Naive thymus-derived CD4-positive, alpha-beta T cell (primary cell): ENCODE results near the gene DHDH. TPM values are rescaled to one million over a fixed set of nuclear protein-coding genes. Genes with fewer than 3 reads are reported as not detected.
"Not testable (repeated sequence)": the region's sequence is repeated elsewhere in the genome, so short reads cannot be mapped to it uniquely, and the experiment has no call there.

ENCODE experiments used
- ATAC-seq: fragments of 150-1000 bp; cut with Tn5 transposase; 2 replicates; pipeline ENCODE4 v1.10.0; 2021; ENCODE audit warnings: mild to moderate bottlenecking, moderate library complexity
- CTCF ChIA-PET: fragments of 350-600 bp; sonication (Branson Sonifier 250); formaldehyde crosslinking; loops from one replicate; lab custom pipeline; 2021; ENCODE audit warnings: antibody characterized with exemption; lab: Charles Lee
- POLR2A ChIA-PET: fragments of 350-600 bp; sonication (Branson Sonifier 250); formaldehyde crosslinking; loops from one replicate; lab custom pipeline; 2021; ENCODE audit warnings: antibody characterized with exemption, inconsistent platforms; lab: Charles Lee
- DNase-seq, 9 donors: peaks; one replicate each; pipeline versions ENCODE4 v3.0.0 to v3.0.0-alpha.2; 2020 to 2022; ENCODE audit warnings: mixed read lengths in 1 of 9
- H3K27ac ChIP-seq: one replicate; pipeline ENCODE4 v1.7.0; 2013; ENCODE audit warnings: mild to moderate bottlenecking, low read depth, low read length, moderate library complexity
- H3K27me3 ChIP-seq, 2 donors: one replicate each; pipeline ENCODE4 v1.7.0; 2013; ENCODE audit warnings: low read length in 2 of 2, mild to moderate bottlenecking in 2 of 2, moderate library complexity in 2 of 2; ENCODE audit not compliant: control insufficient read depth in 2 of 2, insufficient read depth in 2 of 2
- H3K36me3 ChIP-seq, 3 experiments: 1 replicate in 2 of 3; 2 replicates in 1 of 3; pipeline ENCODE4 v1.7.0; 2013; ENCODE audit warnings: low read length in 3 of 3, mild to moderate bottlenecking in 3 of 3, moderate library complexity in 1 of 3; ENCODE audit not compliant: insufficient read depth in 3 of 3, control insufficient read depth in 2 of 3
- H3K4me1 ChIP-seq, 2 donors: one replicate each; pipeline ENCODE4 v1.7.0; 2013; ENCODE audit warnings: low read length in 2 of 2, mild to moderate bottlenecking in 2 of 2, moderate library complexity in 1 of 2; ENCODE audit not compliant: control insufficient read depth in 2 of 2, insufficient read depth in 2 of 2
- H3K4me3 ChIP-seq: 2 replicates; pipeline ENCODE4 v1.7.0; 2013; ENCODE audit warnings: mild to moderate bottlenecking, low read length
- H3K9me3 ChIP-seq, 3 experiments: 1 replicate in 2 of 3; 2 replicates in 1 of 3; pipeline ENCODE4 v1.7.0; 2013; ENCODE audit warnings: low read length in 3 of 3; ENCODE audit not compliant: control insufficient read depth in 2 of 3
- H3K27ac Mint-ChIP-seq, 9 donors: one replicate each; pipeline ENCODE4 v1.8.0; 2020 to 2022; ENCODE audit warnings: mixed read lengths in 9 of 9, mild to moderate bottlenecking in 8 of 9, moderate library complexity in 5 of 9, inconsistent platforms in 2 of 9
- H3K27me3 Mint-ChIP-seq, 5 donors: one replicate each; pipeline ENCODE4 v1.8.0; 2021 to 2022; ENCODE audit warnings: mixed read lengths in 5 of 5, mild to moderate bottlenecking in 1 of 5
- H3K36me3 Mint-ChIP-seq, 5 donors: one replicate each; pipeline ENCODE4 v1.8.0; 2020 to 2022; ENCODE audit warnings: mixed read lengths in 5 of 5, mild to moderate bottlenecking in 3 of 5, inconsistent platforms in 1 of 5
- H3K4me1 Mint-ChIP-seq, 7 donors: one replicate each; pipeline ENCODE4 v1.8.0; 2020 to 2022; ENCODE audit warnings: mixed read lengths in 7 of 7, mild to moderate bottlenecking in 3 of 7, inconsistent platforms in 1 of 7
- H3K4me3 Mint-ChIP-seq, 10 donors: one replicate each; pipeline ENCODE4 v1.8.0; 2020 to 2022; ENCODE audit warnings: mild to moderate bottlenecking in 10 of 10, mixed read lengths in 10 of 10, moderate library complexity in 6 of 10, inconsistent platforms in 2 of 10
- H3K9me3 Mint-ChIP-seq, 11 donors: one replicate each; pipeline ENCODE4 v1.8.0; 2020 to 2022; ENCODE audit warnings: mixed read lengths in 11 of 11, mild to moderate bottlenecking in 4 of 11, inconsistent platforms in 1 of 11, moderate library complexity in 1 of 11
- intact Hi-C, 2 donors: fragments of 100-400 bp; cut with micrococcal nuclease; formaldehyde crosslinking; loops; one replicate each; pipeline ENCODE4 v1.15.1; 2023
- polyA plus RNA-seq, 2 donors: library from polyadenylated mRNA; unstranded; fragments of 300-500 nt; fragmentation: Illumina TruSeq; gene quantifications; one replicate each; pipeline ENCODE4 v1.2.3, GENCODE V29; 2021
- total RNA-seq, 6 experiments: library from RNA in 5 of 6; stranded (reverse) in 5 of 6; gene quantifications; 1 replicate in 5 of 6; 2 replicates in 1 of 6; pipeline ENCODE4 v1.2.3 and lab custom pipeline; 2021 to 2026

DHDH gene
- total RNA-seq (1 to 10 TPM; 1.1 to 1.7 (median 1.3) TPM), polyA plus RNA-seq (1 to 10 TPM; 1.0 to 2.7 TPM), total RNA-seq (lab: John Stamatoyannopoulos, UW) (0.67 reads per million)

DNA sequence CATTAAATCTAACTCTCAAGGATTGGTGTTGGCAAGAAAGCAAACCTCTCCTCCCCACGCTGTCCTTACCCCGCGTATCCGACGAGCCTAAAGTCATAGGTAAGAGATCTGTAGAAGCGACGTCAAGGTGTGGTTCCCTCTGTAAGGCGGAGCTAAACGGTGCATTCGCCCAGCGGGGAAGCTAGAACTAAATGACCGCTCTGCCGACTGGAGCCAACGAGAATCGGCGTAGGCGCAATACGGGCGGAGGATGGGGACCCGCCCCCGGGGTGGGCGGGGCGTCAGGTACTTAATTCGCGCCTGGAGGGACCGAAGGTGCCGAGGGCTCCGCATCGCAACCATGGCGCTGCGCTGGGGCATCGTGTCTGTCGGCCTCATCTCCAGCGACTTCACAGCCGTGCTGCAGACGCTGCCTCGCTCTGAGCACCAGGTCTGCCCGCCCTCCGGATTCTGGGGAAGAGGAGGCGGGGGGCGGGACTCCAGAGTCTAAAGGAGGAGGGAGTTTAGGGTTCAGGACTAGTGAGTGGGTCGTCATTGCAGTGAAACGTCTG lies at the start of gene DHDH:
DHDH (plus strand) TSS at position 318 of the 551 bp plus-strand sequence; CDS start at position 341, 23 bp downstream.
- Mint-ChIP-seq H3K4me1 (peaks cover 7 to 17% (median 14%) of the 10 kb centered on the region in 7 donors), H3K4me3 (peak within 1 kb of the TSS; percentile 78 to 91 (median 86)), H3K27ac (peak within 1 kb of the TSS; percentile 66 to 94 (median 91)), H3K9me3 (no peaks in the 10 kb centered on the region), H3K27me3 (peaks cover 0 to 16% (median 0%) of the 10 kb centered on the region in 5 donors), H3K36me3 (peaks cover 0 to 8% (median 3%) of the 10 kb centered on the region in 5 donors)
- H3K27ac ChIP-seq = peak within 1 kb of the TSS; percentile 57
- no peaks in the 10 kb centered on the region for H3K27me3 ChIP-seq
- H3K9me3 ChIP-seq = no peaks in the 10 kb centered on the region
- no peaks in the 10 kb centered on the region for H3K36me3 ChIP-seq
- peaks cover 6 to 7% of the 10 kb centered on the region in 2 donors for H3K4me1 ChIP-seq
- intact Hi-C loops = loop anchor here (1.0 to 5.0 kb wide), 8 partner anchors 21 to 61 kb away; partner anchors contain the start of genes BAX (in 2 of the 2), PPP1R15A (in 2 of the 2), FTL (in 1 of the 2) and NUCB1 (in 1 of the 2)
- peak; percentile 75 to 90 (median 87) for DNase-seq
- POLR2A ChIA-PET = interaction anchor here (0.6 to 1.8 kb wide), 10 partner anchors 19 to 730 kb away, joined by 3 to 8 read pairs (median 4); partner anchors contain the start of genes BAX, FTL and NUCB1
- ATAC-seq = peak; percentile 98
- CTCF ChIA-PET = interaction anchor here (1.0 to 1.7 kb wide), 2 partner anchors 37 to 60 kb away, joined by 3 to 10 read pairs; partner anchors contain the start of genes GYS1 and RUVBL2
- H3K4me3 ChIP-seq = peak within 1 kb of the TSS; percentile 50

DNA sequence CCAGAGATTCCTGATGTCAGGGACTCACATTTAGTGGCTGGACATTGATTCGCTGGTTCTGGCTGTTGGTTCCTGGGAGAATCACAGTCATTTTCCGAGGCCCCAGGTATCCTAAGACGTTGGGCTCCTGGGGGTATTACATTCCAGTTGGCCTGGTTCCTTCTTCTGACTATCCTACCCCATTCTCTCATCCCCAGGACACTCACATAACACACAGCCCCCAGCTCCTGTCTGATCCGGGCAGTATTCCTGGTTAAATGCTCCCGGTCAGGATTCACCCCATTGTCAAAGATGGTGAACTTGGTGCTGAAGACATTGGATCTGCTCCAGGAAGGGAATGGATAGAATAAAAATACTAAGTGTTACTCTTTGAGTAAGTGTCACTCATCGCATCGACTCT lies 49.8 kb upstream of the DHDH start:
- H3K9me3 Mint-ChIP-seq = peaks cover 0 to 8% (median 0%) of the 10 kb centered on the region in 11 donors
- H3K9me3 ChIP-seq = no peaks in the 10 kb centered on the region
- H3K36me3 Mint-ChIP-seq = peaks cover 0 to 6% (median 0%) of the 10 kb centered on the region in 5 donors
- no peak overlapping the region for H3K27ac ChIP-seq
- ChIA-PET POLR2A (no interaction called here), CTCF (no interaction called here)
- H3K27ac Mint-ChIP-seq = peak overlapping the region in 3 of 9 donors; percentile 6 to 76 (median 59)
- peak overlapping the region in 1 of 10 donors; percentile 6 for H3K4me3 Mint-ChIP-seq
- no peak for ATAC-seq
- H3K4me1 ChIP-seq = no peaks in the 10 kb centered on the region
- no peak for DNase-seq
- no peaks in the 10 kb centered on the region for H3K36me3 ChIP-seq
- H3K27me3 Mint-ChIP-seq = no peaks in the 10 kb centered on the region
- intact Hi-C loops = no loop called here
- peaks cover 0 to 1% (median 0%) of the 10 kb centered on the region in 7 donors for H3K4me1 Mint-ChIP-seq
- no peaks in the 10 kb centered on the region for H3K27me3 ChIP-seq
- H3K4me3 ChIP-seq = no peak overlapping the region

DNA sequence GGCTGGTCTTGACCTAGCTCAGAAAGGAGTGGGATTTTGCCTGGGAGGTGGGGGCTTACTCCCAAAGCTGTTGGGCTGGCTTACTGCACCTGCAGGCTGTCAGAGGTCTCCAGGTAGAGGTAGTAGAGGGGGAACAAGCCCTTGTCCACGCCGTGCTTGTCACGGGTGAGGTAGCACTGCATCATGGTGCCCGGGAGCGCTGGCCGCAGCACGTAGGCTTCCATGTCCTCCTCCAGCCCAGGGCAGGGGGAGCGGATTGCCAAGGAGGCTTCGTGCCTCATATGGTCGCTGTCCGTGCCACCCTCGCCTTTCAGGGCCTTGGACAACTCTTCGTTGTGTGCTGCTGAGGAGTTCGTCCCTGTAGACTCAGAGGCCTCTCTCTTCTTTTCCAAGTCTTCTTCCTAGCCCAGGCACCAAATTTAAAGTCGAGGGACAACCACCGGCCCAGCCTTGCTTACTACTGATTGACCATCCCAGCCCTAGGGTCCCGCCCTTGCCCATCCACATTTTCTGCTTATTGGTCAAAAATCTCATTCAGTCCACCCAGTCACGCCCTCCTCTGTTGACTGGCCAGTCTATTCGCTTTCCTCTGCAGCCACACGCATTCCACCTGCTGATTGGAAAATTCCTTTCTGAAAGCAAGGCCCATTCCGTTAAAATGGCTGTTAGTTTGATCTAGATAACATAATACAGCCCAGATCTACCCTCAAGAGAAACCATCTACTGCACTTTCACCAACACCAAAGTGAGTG lies 45.5 kb upstream of the DHDH start:
- intact Hi-C loops = no loop called here
- no peaks in the 10 kb centered on the region for H3K4me1 ChIP-seq
- H3K27me3 Mint-ChIP-seq = peaks cover 9 to 17% (median 10%) of the 10 kb centered on the region in 5 donors
- H3K9me3 Mint-ChIP-seq = no peaks in the 10 kb centered on the region
- H3K27ac ChIP-seq = no peak overlapping the region
- ChIA-PET CTCF (no interaction called here), POLR2A (interaction anchor here (0.6 kb wide), 1 partner anchor 10 kb away, joined by 3 read pairs; no protein-coding TSS in a partner anchor)
- no peaks in the 10 kb centered on the region for H3K36me3 ChIP-seq
- peak overlapping the region in 1 of 9 donors; percentile 66 for H3K27ac Mint-ChIP-seq
- H3K4me3 ChIP-seq = no peak overlapping the region
- DNase-seq (no peak), ATAC-seq (no peak)
- H3K27me3 ChIP-seq = no peaks in the 10 kb centered on the region
- H3K4me3 Mint-ChIP-seq = no peak overlapping the region
- no peaks in the 10 kb centered on the region for H3K9me3 ChIP-seq
- no peaks in the 10 kb centered on the region for H3K36me3 Mint-ChIP-seq
- H3K4me1 Mint-ChIP-seq = peaks cover 0 to 2% (median 0%) of the 10 kb centered on the region in 7 donors

DNA sequence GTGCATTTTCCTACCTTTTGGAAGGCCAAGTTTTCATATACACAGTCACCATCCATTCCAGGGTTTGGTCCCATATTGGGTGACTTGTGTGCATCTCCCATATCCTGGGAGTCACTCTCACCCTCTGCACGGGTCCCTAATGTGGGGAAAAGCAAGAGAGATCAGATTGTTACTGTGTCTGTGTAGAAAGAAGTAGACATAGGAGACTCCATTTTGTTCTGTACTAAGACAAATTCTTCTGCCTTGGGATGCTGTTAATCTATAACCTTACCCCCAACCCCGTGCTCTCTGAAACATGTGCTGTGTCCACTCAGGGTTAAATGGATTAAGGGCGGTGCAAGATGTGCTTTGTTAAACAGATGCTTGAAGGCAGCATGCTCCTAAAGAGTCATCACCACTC lies 44.0 kb upstream of the DHDH start:
- H3K4me1 Mint-ChIP-seq, H3K4me3 ChIP-seq, POLR2A ChIA-PET, H3K4me1 ChIP-seq, DNase-seq, H3K9me3 Mint-ChIP-seq, ATAC-seq, H3K9me3 ChIP-seq, H3K27ac ChIP-seq, H3K27ac Mint-ChIP-seq, H3K4me3 Mint-ChIP-seq, H3K36me3 ChIP-seq, H3K36me3 Mint-ChIP-seq, CTCF ChIA-PET, H3K27me3 ChIP-seq, intact Hi-C loops: not testable (repeated sequence)
- peaks cover 11 to 21% (median 18%) of the 10 kb centered on the region in 5 donors for H3K27me3 Mint-ChIP-seq

DNA sequence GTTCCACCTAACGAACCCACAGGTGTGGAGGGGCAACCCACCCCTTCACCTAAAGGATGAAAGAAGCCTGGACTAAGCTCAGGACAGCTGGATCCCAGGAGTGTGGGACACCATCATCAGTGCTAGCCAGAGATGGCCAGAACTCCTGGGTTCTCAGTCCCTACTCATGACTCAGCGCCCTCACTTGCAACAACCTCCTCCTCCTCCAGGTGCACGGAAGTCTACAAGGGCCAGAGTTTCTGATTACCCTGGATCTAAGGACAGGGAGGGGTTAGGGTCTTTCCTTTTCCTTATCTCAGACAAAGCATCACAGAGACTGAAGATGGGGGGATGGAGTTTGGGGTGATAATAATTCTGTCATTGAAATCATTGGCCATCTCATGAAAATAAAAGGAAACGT lies 42.9 kb upstream of the DHDH start:
- Mint-ChIP-seq H3K27ac (no peak overlapping the region), H3K36me3 (no peaks in the 10 kb centered on the region), H3K4me1 (peaks cover 0 to 8% (median 5%) of the 10 kb centered on the region in 7 donors), H3K9me3 (no peaks in the 10 kb centered on the region), H3K27me3 (peaks cover 16 to 31% (median 24%) of the 10 kb centered on the region in 5 donors), H3K4me3 (peak overlapping the region in 1 of 10 donors; percentile 29)
- no peaks in the 10 kb centered on the region for H3K4me1 ChIP-seq
- POLR2A ChIA-PET = interaction anchor here (0.7 kb wide), 1 partner anchor 263 kb away, joined by 6 read pairs; no protein-coding TSS in a partner anchor
- no peaks in the 10 kb centered on the region for H3K9me3 ChIP-seq
- H3K27ac ChIP-seq = no peak overlapping the region
- no peak for DNase-seq
- intact Hi-C loops = no loop called here
- no peaks in the 10 kb centered on the region for H3K36me3 ChIP-seq
- H3K27me3 ChIP-seq = peaks cover 5 to 6% of the 10 kb centered on the region in 2 donors
- CTCF ChIA-PET = no interaction called here
- no peak for ATAC-seq
- H3K4me3 ChIP-seq = no peak overlapping the region

DNA sequence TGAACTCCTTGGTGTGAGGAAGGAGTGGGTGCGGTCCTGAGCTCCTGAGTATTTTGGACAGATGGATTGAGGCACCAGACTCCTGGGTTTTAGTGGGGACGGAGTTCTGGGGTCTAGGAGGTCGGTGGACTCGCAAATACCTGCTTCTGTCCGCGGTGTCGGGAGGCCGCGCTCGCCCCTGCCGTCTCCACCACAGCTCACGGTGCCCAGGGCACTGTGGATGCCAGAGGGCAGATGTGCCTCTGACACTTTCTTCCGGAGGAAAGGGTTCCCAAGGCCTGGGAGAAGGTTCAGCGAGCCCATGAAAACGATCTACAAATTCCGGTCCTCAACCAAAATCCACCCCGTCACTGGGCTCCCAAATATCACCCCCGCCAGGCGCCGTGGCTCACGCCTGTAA lies 38.3 kb upstream of the DHDH start:
- Mint-ChIP-seq H3K9me3 (no peaks in the 10 kb centered on the region), H3K27ac (peak overlapping the region in 3 of 9 donors; percentile 37 to 81 (median 57)), H3K27me3 (peaks cover 16 to 32% (median 24%) of the 10 kb centered on the region in 5 donors), H3K4me1 (peaks cover 4 to 28% (median 18%) of the 10 kb centered on the region in 7 donors), H3K4me3 (peak overlapping the region in 7 of 10 donors; percentile 40 to 82 (median 74)), H3K36me3 (no peaks in the 10 kb centered on the region)
- Histone ChIP-seq H3K27ac (no peak overlapping the region), H3K36me3 (peaks cover 0 to under 1% (median 0%) of the 10 kb centered on the region in 3 experiments), H3K27me3 (peaks cover 5 to 6% of the 10 kb centered on the region in 2 donors), H3K4me3 (no peak overlapping the region), H3K9me3 (no peaks in the 10 kb centered on the region), H3K4me1 (no peaks in the 10 kb centered on the region)
- POLR2A ChIA-PET = interaction anchor here (1.8 to 2.5 kb wide), 2 partner anchors 20 to 23 kb away, joined by 9 to 13 read pairs; partner anchors contain the start of gene PPP1R15A
- ATAC-seq (no peak), DNase-seq (no peak)
- CTCF ChIA-PET = no interaction called here
- intact Hi-C loops = no loop called here
